Activated CD4-positive, alpha-beta T cell treated with anti-CD3 and anti-CD28 coated beads, Interleukin-2, Interleukin-6, amounts not matched to agents 100 ng/mL and 50 ng/mL, durations not matched to agents 16 hours and 8 hours (primary cell): ENCODE measurements around the gene LARGE2.

ENCODE experiments used
- DNase-seq: peaks from one replicate; pipeline ENCODE4 v3.0.0-alpha.2; 2020

LARGE2 gene

DNA sequence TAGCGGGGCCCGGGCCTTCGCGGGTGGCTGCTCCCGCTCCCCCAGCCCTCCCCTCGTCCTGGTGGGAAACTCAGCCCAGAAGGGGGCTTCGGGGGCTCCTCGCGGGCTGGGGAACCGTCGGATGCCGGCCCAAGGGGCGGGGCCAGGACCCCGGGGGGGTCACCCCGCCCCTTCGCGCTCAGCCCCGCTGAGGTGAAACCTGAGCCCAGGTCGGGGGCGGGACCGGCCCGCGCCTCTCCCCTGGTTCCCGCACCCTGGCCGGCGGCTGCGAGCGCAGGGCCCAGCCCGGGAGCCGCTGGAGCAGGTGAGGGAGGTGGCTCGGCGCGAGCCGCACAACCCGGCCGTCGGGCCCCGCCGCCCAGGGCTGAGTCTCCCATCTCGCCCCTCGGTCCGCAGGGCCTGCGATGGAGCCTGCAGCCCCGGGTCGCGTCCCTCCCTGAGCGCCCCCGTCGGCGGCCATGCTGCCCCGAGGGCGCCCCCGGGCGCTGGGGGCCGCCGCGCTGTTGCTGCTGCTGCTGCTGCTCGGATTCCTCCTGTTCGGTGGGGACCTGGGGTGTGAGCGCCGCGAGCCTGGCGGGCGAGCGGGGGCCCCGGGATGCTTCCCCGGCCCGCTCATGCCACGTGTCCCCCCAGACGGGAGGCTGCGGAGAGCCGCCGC lies at the start of gene LARGE2:
TSS of gene LARGE2 (plus strand) at position 232 of the 658 bp plus-strand sequence. CDS start at position 459, 227 bp downstream.
- DNase-seq, result no peak

DNA sequence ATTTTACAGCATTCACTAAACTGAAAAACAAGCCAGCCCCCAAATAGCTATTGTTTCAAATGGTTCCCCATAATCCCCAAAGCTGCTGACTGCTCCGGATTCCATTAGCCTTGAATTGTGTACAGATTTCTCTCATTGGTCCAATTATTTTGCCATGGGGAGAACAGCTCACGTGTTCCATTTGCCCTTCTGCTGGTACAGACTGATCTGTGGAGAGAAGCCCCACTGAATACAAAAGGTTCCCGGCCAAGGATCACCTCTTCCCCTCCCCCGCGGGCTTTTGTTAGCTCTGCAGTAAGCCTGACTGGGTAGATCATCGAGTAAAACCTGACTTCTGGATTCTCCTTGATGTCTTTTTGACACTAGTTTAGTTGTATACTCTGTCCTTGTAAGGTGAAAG lies 46.1 kb upstream of the LARGE2 start:
- DNase-seq, result no peak

DNA sequence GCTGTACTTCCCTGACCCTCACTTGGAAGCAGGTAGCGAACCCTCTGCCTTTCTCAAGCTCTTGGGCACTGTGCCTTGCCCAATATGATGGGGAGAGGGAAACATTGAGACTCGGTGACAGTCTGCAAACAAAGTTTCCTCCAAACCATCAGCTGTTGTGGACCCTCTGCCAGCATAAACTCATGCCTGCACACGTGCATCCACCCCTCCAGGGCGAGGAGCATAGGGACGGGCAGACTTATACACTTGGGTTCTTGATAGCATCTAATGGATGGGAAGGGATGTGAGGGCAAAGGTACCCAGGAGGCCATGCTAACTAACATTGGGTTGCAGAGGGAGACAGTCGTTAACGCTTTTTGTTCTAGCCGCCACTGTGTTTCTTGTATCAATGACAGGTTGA lies 45.2 kb upstream of the LARGE2 start:
- no peak for DNase-seq

DNA sequence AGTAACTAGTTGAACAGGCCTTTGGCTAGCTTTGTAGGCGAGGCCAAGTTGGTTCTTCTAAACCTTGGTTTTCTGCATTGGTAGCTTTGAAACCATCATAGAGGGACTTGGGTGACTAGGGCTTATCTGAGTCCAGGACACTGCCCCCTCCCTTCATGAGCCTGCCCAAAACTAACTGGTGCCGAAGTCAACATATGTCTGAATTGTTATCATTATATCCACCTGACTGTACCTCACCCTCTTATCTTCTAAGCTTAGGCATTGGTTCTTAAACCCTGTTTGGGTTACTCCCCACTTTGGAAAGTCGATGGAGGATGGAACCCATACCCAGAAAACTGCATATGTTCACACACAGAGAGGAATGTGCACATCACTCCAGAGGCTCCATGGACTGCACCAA lies 44.6 kb upstream of the LARGE2 start:
- no peak for DNase-seq

DNA sequence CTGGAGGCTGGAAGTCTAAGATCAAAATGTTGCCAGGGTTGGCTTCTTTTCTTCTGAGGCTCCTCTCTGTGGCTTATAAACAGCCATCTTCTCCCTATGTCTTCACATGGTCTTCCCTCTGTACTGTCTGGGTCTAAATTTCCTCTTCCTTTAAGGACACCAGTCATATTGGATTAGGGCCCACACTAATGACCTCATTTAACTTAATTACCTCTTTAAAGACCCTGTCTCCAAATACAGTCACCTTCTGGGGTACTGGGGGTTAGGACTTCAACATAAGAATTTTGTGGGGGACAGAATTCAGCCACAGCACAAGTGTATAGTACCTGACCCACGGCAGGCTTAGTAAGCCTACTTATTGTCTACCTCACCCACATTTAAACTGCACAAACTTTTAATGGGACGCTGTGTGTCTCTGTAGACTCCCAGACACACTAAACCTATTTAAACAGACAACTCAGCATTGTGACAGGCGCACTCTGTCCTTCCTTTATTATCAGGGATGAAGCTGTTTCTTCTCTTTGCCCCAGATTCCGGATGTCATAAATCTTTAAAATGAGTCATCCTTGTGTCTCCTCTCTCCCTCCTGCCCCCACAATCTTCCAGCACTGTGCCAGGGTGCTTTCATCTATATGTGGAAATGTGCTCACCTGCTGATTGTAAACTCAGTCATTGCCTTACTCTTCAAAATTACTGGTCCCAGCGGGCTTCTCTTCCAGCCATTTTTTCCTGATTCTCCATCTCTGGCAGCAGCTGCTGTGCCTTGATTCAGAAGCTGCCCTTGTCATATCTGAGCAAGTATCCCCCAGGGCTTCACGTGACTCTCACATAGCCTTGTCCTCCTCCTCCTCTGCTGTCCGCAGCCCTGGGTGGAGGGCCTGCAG lies 42.4 kb upstream of the LARGE2 start:
- no peak for DNase-seq

DNA sequence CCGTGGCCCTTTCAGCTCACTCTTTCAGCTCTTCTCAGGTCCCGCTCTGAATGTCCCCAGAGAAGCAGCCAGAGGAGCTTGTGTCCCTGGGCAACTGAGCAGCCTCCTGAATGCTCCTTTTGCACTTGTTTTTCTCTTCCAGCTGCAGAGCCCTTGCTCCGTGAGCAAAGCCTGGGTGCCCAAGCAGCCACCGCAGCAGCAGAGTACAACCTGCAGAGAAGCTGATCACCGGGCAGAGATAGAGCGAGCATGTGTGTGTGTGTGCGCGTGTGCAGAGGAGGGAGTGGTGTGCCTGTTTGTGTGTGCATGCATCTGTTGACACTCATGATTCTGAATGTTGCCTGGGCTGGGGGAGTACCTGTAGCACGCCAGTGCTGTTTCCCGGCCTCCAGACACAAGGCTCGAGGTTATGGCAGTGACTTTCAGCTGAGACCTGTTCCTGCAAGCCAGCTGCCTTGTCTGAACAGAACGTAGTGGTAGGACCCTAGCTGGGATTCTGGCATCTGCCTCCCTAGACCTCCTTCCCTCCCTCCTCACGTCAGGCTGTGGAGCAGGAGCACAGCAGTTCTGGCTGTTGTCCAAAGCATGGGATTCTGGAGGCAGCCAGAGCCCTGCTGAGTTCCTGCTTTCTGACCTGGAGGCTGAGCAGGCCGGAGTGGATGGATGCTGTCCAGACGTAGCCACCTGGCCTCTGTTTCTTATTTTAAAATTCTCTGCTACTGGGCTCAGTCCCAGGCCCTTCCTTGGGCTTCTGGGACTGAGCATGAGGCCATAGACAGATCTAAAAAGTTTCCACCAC lies 41.5 kb upstream of the LARGE2 start:
- DNase-seq, result no peak

DNA sequence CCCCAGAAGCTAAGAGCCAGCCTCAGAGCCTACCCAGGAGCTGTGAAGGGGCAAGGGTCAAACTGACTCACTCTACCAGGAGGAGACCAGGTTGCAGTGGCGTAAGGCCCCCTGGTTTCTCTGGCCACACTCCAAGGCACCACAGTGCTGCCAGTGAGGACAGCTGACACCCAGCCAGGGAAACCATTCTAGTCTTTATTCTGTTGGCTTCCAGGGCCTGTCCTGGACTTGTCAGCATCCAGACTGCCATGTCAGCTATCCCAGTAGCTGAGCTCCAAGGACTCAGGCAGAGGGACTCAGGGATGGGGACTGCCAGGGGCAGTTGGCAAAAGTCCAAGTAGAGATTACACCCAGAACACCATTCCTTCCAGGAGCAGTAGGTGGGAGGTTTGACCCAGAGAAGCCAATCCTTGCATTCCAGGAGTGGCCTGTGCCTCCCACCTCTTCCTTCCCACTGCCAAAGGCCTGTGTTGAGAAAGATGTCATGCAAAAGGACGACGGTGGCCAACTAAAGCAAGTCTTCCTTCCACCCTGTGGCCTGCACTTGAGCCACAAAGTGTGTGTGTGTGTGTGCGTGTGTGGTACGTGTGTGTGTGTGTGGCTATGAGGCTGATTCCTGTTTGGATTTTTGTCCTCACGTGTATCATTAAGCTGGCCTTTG lies 40.6 kb upstream of the LARGE2 start:
- DNase-seq, result no peak

DNA sequence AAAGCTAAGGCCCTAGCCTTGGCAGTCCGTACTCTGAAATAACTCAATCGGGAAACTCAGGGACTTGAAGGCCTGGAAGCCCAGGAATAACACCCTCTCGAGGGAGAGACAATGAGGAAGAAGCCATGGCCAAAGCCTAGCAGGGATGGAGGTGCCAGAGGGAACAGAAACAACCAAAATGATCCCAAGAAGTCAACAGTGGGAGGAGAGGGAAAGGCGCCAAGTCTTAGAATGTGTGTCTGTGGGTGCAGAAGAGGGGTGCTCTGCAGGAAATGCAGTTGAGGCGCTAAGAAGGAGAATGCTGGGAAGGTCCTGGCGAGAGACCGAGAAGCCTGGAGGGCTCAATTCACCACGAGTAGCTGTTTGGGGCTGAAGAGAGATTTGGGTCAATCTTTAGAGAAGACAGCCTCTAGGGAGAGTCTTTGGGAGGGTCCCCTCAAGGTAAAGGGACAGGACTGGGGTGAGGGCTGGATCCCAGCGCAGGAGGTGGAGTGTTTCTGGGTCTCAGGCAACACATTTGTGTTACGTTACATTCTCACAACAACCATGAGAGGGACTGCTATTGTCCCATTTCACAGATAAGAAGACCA lies 37.8 kb upstream of the LARGE2 start:
- DNase-seq, result no peak

DNA sequence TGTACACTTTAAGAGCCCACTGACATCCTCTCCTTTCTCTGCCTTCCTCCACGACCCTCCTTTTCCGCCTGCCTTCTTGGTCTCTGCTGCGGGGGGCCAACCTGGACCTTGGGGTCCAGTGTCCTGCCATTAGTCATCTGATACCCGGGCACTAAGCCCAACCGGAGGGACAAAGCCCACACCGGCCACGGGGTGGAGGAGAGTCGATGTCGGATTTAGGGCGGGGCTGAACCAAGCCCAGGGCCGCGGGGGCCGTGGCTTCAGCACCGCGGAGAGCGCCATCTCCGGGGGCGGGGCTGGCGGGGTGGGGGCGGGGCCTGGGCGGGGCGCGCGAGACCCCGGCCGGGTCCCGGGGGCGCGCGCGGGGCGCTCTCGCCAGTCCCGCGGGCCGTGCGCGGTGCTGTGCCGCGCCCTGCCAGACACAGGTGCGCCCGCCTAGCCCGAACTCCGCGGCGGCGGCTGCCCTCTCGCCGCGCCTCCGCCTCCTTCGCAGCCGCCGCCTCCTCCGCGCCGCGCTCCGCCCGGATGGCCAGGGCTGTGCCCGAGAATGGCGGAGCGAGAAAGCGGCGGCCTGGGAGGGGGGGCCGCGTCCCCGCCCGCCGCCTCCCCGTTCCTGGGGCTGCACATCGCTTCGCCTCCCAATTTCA lies 37.1 kb upstream of the LARGE2 start, which contains the start of gene MAPK8IP1:
TSS of gene MAPK8IP1 (plus strand) at position 378 of the 647 bp plus-strand sequence. CDS start at position 548, 170 bp downstream.
- peak; percentile 58 for DNase-seq

DNA sequence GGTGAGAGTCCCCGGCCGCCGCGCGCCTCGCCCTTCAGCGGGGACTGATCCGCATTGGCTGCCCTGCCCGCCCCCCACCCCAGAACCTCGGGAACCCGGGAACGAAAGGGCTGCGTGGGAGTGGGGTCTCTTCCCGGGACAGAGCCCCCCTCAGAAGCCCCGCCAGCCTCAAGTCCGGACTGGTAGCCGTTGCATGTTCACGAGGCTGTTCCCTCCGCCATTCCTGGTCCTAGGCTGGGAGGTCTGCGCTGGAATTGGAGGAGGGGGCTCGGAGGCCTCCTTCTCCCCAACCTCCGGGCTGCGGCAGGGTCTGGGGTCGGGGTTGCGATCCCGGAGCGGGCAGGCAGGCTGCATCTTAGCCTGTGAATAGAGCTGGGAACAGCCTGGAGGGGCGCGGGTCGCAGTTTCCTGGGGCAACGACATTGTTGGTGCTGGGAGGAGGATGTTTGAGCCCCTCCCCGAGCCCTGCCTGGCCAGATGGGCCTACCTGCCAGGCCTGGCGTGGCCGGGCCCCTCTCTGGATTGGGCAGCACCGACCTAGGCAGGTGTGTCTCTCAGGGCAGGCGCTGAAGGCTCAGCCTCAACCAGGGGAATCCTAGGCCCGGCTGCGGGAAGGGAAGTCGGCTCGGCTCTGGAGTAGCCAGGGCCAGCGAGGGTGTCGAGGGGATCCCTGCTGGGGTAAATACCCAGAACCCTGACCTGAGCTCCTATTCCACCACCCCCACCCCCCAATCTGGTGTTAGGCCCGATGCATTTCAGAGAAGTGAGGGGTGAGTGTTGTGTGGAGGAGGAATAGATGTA lies 36.3 kb upstream of the LARGE2 start:
- DNase-seq, result no peak

DNA sequence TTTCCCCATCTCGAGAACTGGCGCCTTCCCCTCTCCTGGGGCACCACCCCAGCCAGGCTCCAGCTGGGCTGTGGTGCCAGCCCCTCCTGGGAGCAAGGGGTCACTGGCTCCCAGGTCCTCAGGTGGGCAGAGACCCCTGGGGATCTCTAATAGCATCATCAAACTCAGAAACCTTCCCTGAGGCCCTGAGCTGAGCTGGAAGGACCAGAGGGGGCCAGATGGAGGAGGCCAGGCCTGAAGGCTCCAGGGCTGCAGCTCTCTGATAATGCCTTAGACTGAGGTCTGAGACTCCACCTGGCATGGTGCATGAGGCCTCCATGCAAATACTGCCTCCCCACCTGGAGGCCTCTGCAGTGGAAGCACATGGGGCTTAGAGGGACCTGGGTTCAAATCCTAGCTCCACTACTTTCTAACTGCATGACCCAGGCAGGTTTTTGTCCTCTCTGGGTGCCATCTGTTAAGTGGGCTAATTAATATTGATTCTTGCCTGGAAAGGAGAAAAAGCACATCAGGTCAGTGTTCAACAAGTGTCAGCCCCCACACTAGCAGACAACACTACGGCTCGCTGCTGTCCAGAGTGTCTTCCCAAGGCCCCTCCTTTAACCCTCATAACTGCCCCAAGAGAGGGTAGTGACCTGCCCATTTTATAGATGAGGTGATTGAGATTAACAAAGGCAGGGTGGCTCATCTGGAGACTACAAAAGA lies 35.5 kb upstream of the LARGE2 start:
- DNase-seq, result no peak

DNA sequence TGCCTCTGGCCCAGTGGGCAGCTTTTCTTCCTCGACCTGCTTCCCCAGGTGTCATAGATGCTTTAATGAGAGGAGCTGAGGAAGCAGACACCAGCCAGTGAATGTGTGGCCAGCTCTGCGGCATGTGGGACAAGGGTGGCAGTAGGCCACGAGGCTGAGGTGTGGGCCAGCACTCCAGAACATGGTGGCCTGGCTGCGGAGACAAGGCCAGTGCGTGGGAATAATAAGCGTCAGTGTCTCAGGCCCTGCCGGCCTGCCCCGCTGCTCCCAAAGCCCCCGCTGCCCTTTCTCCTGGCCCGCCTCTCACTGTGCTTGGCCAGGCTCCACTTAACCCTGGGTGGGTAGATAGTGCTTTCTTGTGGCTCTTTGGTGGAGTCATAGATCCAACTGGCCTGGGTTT lies 34.9 kb upstream of the LARGE2 start:
- no peak for DNase-seq

DNA sequence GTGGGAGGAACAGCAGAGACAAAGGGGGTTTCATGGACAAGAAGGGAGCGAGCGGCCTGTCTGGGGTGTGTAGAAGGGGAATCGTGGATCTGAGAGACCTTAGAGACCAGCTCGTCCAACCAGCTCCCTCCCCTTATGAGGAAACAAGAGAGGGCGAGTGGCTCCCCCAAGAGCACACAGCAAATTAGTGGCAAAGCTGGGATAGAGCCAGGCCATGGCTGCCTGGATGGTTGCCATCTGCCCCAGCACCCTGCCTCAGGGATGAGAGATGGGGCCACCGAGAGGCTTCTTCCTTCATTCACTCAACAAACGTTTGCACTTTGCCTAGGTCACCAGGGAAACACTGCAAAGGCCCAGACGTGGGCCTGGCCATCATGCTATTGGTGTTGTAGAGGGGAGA lies 32.9 kb upstream of the LARGE2 start:
- no peak for DNase-seq

DNA sequence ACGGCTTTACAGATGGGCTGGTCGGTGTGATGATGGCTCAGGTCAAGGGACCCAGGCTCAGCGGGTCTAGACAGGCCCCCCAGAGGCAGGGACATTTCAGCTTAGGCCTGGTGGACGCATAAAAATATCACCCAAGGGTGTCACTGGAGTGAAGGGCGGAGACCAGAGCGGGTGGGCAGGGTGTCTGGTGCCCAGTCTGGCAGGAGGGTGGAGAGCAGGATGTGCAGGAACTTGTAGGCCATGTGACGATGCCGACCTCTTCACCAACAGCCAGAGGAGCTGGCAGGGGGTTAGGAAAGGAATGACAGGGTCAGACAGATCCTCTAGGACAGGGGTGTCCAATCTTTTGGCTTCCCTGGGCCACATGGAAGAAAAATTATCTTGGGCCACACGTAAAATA lies 32.5 kb upstream of the LARGE2 start:
- DNase-seq, result no peak

DNA sequence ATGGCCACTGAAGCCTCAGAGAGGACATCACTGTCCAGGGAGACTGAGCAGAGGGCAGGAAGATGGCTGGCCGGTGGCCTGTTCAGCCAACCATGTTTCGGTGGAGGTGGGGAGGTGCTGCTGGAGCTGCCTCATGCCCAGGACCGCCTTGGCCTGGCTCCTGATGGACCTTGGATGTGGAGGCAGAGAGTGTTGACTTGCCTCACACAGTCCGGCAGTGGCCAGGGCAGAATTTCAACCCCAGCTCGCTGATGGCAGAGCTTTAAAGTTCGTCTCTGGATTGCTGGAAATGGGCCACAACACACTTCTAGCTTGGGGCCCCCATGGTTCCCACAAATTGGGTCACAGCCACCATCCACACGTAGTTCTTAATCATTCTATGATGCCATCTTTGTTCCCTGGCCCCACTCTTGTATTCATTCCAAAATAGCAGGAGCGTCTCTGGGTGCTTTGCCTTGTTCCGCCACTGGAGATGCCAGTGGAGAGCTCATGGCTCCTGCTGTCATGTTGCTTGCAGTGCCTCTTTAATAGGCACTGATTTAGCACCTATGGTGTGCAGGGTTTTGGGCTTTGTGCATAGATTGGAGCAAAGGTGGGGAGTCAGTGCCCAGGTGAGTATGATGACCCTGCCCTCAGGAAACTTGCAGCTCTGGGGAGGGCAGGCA lies 31.4 kb upstream of the LARGE2 start:
- no peak for DNase-seq

DNA sequence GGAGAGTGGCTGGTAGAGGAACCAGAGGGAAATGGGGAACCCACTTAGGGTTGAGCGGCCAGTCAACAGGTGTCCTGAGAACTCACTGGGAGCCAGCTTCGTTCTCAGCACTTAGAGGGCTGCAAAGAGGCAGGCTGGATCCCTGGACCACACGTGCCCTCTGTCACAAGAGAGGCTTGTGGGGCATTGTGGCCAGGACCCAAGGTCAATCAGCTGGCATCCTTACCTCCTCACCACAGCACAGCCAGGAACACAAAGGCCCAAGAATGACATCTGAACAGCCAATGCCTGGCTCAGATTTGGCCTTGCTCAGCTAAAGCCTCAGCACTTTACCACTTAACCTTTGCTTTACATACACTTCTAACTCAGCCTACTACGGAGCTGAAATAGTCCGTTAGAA lies 29.6 kb upstream of the LARGE2 start:
- DNase-seq, result no peak

DNA sequence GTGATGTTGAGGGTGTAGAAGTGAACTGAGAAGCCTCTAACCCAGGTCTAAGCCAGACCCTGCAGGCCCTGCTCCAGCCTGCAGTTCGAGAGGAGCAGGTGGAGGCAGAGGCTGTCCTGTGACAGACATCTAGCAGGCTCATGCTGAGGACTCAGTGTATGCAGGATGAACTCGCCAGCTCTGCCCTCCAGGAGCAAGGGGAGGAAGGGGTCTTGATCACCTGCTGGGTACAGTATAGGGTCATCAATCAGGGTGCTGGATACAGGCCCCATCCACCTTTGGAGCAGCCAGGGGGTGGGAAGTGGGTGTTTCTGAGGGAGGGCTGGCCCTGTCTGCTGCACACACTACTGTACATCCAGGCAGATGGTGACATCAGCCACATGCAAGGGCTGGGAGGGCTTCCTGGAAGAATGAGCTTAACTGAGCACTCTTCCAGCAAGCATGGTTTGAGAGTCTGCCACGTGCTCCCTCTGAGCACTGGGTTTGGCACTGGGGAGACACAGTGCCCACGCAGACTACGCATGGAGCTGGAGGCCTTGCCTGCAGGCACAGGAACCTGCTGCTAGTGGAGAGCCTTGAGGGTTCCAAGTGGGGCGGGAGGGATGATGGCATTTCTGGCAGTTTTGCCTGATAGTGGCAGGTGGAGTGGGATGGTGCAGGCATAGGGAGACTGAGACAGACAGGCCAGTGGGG lies 27.8 kb upstream of the LARGE2 start:
- no peak for DNase-seq

DNA sequence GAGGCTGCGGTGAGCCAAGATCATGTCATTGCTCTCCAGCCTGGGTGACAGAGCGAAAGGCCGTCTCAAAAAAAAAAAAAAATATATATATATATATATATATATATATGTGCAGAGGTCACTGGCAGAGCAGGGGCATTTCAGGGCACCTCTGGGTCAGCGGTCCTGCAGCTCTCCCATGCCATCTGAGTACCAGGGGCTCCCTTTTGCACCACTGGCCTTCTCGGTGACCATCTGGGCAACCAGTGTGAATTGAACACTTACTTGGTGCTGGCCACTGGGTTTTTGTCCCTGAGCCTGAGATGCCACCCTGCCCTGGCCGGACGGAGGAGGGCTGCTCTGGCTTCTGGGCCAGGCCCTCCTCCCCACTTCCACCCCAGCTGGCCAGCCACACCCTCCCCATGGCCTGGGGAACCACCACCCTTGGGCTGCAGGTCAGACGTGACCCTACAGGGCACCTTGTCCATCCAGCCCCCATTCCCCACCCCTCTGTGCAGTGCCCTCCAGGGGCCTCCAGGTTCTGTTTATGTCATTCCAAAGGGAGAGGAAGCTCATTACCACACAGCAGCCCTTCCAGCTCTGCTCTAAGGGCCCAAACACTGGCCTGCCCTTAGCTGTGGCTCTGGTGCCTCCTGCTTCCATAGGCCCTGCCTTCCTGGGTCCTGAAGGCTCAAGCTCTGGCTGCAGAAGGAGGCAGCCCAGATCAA lies 26.8 kb upstream of the LARGE2 start:
- DNase-seq, result no peak
